ENCODE measurements around the gene FCHO1. TPM values are rescaled to one million over a fixed set of nuclear protein-coding genes. Genes with fewer than 3 reads are reported as not detected.
A peak's percentile ranks its signal among the peaks of the same experiment; 100 is the strongest.

The FCHO1 gene
- total RNA-seq, 2 experiments from 2014 or later: 85.6 to 107 TPM

GRCh38 chr19:17734146-17734545 lies 17.1 kb upstream of the FCHO1 start:
- DNase-seq (ENCODE audit: low spot score): no peak
- H3K9me3 ChIP-seq (ENCODE audit: low read length): peaks cover 3% of the 10 kb centered on the region; the same call in 1 of the 2 replicates
- H3K79me2 ChIP-seq (ENCODE audit: insufficient read depth, low read depth, low read length): no peaks in the 10 kb centered on the region; the same call in 1 of the 2 replicates
- H3K4me3 ChIP-seq (ENCODE audit: low read depth, low read length, poor library complexity, severe bottlenecking): no peak overlapping the region
- CTCF ChIA-PET (ENCODE audit: unreplicated experiment): no interaction called here
- TF ChIP-seq CTCF (conservative IDR thresholded peaks at IDR 0.05; ENCODE audit: low read length): no peak
- no peak for TF ChIP-seq EZH2phosphoT487 (IDR thresholded peaks at IDR 0.05; ENCODE audit: borderline replicate concordance, low read depth, low read length)
- peaks cover 69% of the 10 kb centered on the region for H3K36me3 ChIP-seq (ENCODE audit: insufficient read depth, low read length)
- POLR2A ChIA-PET: no interaction called here
- no TSS peak for BruUV-seq (replicated peaks)
- H3K4me2 ChIP-seq (ENCODE audit: low read length): no peak overlapping the region
- peaks cover 16% of the 10 kb centered on the region for H3K4me1 ChIP-seq (ENCODE audit: insufficient read depth, low read length, poor library complexity, severe bottlenecking)
- H2AFZ ChIP-seq (ENCODE audit: low read length): no peak overlapping the region
- intact Hi-C loops (cut with micrococcal nuclease; ENCODE audit: unreplicated experiment): no loop called here
- no peak overlapping the region for H3K27ac ChIP-seq (ENCODE audit: low read depth, low read length, poor library complexity, severe bottlenecking)
- H4K20me1 ChIP-seq (ENCODE audit: insufficient read depth, low read length): no peaks in the 10 kb centered on the region
- no peaks in the 10 kb centered on the region for H3K9me2 ChIP-seq (ENCODE audit: insufficient read depth, low read length)

GRCh38 chr19:17735410-17735809 lies 15.9 kb upstream of the FCHO1 start:
- TF ChIP-seq EZH2phosphoT487 (IDR thresholded peaks at IDR 0.05; ENCODE audit: borderline replicate concordance, low read depth, low read length): no peak
- no peak for TF ChIP-seq CTCF (conservative IDR thresholded peaks at IDR 0.05; ENCODE audit: low read length)
- intact Hi-C loops (cut with micrococcal nuclease; ENCODE audit: unreplicated experiment): no loop called here

GRCh38 chr19:17737690-17738153 lies 13.6 kb upstream of the FCHO1 start:
- no TSS peak for BruUV-seq (replicated peaks)
- Histone ChIP-seq H3K4me3 (ENCODE audit: low read depth, low read length, poor library complexity, severe bottlenecking) (no peak overlapping the region), H3K9me3 (ENCODE audit: low read length) (no peaks in the 10 kb centered on the region; the same call in 1 of the 2 replicates), H3K4me2 (ENCODE audit: low read length) (no peak overlapping the region), H4K20me1 (ENCODE audit: insufficient read depth, low read length) (no peaks in the 10 kb centered on the region), H3K27ac (ENCODE audit: low read depth, low read length, poor library complexity, severe bottlenecking) (peak overlapping the region; percentile 31), H3K9me2 (ENCODE audit: insufficient read depth, low read length) (no peaks in the 10 kb centered on the region), H3K4me1 (ENCODE audit: insufficient read depth, low read length, poor library complexity, severe bottlenecking) (peaks cover 38% of the 10 kb centered on the region), H3K36me3 (ENCODE audit: insufficient read depth, low read length) (peaks cover 48% of the 10 kb centered on the region), H3K79me2 (ENCODE audit: insufficient read depth, low read depth, low read length) (no peaks in the 10 kb centered on the region), H2AFZ (ENCODE audit: low read length) (no peak overlapping the region)
- CTCF ChIA-PET (ENCODE audit: unreplicated experiment): no interaction called here
- DNase-seq (ENCODE audit: low spot score): no peak
- intact Hi-C loops (cut with micrococcal nuclease; ENCODE audit: unreplicated experiment): loop anchor here (2.0 kb wide), 1 partner anchor 17 kb away; no protein-coding TSS in a partner anchor
- TF ChIP-seq CTCF (conservative IDR thresholded peaks at IDR 0.05; ENCODE audit: low read length) (no peak), EZH2phosphoT487 (IDR thresholded peaks at IDR 0.05; ENCODE audit: borderline replicate concordance, low read depth, low read length) (no peak)
- POLR2A ChIA-PET: interaction anchor here (1.2 to 1.7 kb wide), 3 partner anchors 10 to 17 kb away, joined by 3 to 9 read pairs (median 4); no protein-coding TSS in a partner anchor

More at GRCh38 chr19:17735410-17735809, 15.9 kb upstream of the FCHO1 start:
- Histone ChIP-seq H3K4me1 (ENCODE audit: insufficient read depth, low read length, poor library complexity, severe bottlenecking) (peaks cover 28% of the 10 kb centered on the region), H3K9me3 (ENCODE audit: low read length) (peaks cover 3% of the 10 kb centered on the region; the same call in 1 of the 2 replicates), H3K27ac (ENCODE audit: low read depth, low read length, poor library complexity, severe bottlenecking) (no peak overlapping the region), H2AFZ (ENCODE audit: low read length) (no peak overlapping the region), H3K4me3 (ENCODE audit: low read depth, low read length, poor library complexity, severe bottlenecking) (no peak overlapping the region), H3K9me2 (ENCODE audit: insufficient read depth, low read length) (no peaks in the 10 kb centered on the region), H3K36me3 (ENCODE audit: insufficient read depth, low read length) (peaks cover 59% of the 10 kb centered on the region), H4K20me1 (ENCODE audit: insufficient read depth, low read length) (no peaks in the 10 kb centered on the region), H3K4me2 (ENCODE audit: low read length) (no peak overlapping the region), H3K79me2 (ENCODE audit: insufficient read depth, low read depth, low read length) (no peaks in the 10 kb centered on the region; the same call in 1 of the 2 replicates)
- no peak for DNase-seq (ENCODE audit: low spot score)
- ChIA-PET POLR2A (interaction anchor here (0.7 kb wide), 1 partner anchor 15 kb away, joined by 3 read pairs; no protein-coding TSS in a partner anchor), CTCF (ENCODE audit: unreplicated experiment) (no interaction called here)
- no TSS peak for BruUV-seq (replicated peaks)

All from OCI-LY7 (cell line).